ENCODE results near the gene PSMG3.
A peak's percentile ranks its signal among the peaks of the same experiment; 100 is the strongest.

Gene PSMG3, protein sequence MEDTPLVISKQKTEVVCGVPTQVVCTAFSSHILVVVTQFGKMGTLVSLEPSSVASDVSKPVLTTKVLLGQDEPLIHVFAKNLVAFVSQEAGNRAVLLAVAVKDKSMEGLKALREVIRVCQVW

DNA sequence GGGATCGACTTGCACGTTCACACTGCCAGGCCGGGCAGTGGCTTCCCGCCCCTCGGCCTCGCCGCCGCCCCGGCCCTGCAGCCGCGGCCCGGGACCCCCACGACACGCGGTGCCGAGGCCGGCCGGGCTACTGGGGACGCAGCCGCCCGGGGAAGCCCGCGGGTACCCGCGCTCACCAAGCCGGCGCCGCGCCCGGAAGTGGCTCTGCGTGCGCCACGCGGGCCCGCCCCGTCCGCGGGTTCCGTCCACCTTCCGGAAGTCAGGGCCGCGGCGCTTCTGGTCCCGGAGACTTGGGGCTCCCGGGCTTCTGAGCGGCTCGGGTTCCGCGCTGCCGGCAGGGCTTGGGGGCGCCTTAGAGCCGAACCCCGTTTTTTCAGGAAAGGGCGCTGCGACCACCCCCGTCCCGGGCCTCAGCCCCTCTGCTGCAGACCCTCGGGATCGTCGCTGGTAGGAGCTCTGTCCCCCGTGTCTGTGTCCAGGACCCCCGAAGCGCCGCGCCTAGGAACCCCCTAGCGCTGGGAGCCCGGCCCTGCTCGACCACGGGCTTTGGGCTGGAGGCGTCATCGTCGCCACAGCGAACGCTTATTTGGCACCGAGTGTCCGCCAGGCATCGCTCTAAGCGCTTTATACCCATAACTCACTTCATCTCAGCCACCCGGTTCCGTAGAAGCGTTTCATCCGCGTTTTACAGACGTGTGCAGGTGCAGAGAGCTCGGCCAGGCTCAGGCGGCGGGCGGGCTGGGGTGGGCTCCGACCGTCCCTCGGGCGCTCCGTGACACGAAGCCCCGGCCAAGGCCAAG, at the start of gene PSMG3:
Gene PSMG3, minus strand, starts transcription at position 200 of the 800 bp plus-strand sequence. CDS start 693 bp downstream, outside the sequence.
- DNase-seq: peak; percentile 90

DNA sequence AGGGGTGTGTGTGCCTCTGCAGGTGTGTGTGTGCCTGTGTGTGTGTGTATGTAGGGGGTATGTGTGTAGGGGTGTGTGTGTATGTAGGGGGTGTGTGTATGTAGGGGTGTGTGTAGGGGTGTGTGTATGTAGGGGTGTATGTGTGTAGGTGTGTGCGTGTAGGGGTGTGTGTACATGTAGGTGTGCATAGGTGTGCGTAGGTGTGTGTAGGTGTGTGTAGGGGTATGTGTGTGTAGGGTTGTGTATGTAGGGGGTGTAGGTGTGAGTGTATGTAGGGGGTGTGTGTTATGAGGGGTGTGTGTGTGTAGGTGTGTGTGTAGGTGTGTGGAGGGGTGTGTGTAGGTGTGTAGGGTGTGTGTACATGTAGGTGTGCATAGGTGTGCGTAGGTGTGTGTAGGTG, 48.6 kb upstream of the PSMG3 start:
- DNase-seq: no peak

DNA sequence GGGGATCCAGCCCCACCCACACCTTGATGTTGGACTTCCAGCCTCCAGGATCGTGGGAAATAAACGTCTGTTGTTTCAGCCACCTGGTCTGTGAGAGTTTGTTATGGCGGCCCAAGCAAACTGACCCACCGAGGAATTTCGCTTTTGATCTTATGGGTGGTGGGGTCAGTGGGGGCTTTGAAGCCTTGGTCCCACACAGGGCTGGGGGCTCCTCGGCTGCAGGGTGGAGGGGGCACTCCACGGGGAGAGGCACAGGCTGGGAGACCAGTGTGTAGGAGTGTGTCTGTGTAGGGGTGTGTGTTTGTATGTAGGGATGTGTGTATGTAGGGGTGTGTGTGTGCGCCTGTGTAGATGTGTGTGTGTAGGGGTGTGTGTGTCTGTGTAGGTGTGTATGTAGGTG, 48.1 kb upstream of the PSMG3 start:
- DNase-seq: no peak

DNA sequence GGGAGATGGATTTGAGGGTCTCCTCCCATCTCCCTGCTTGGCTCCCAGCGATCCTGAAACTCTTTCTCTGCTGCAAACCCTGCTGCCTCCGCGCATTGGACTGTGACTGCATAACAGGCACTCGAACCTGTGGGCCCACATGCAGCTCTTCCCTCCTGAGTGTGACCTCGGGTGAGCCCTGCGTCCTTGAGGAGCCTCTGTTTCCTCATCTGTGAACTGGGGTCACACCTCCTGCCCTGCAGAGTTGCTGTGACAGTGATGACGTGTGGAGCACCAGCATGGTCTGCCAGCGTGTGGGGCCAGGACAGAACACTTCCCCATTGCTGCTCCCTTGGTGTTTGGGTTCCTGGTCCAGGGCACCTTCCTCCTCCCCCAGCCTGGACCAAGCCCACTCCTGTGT, 46.9 kb upstream of the PSMG3 start:
- DNase-seq: no peak

GRCh38 chr7:1611708-1612241, 41.9 kb upstream of the PSMG3 start:
- no peak for DNase-seq

- no peak for DNase-seq
Observed at GRCh38 chr7:1610678-1611302, 41.0 kb upstream of the PSMG3 start.

DNA sequence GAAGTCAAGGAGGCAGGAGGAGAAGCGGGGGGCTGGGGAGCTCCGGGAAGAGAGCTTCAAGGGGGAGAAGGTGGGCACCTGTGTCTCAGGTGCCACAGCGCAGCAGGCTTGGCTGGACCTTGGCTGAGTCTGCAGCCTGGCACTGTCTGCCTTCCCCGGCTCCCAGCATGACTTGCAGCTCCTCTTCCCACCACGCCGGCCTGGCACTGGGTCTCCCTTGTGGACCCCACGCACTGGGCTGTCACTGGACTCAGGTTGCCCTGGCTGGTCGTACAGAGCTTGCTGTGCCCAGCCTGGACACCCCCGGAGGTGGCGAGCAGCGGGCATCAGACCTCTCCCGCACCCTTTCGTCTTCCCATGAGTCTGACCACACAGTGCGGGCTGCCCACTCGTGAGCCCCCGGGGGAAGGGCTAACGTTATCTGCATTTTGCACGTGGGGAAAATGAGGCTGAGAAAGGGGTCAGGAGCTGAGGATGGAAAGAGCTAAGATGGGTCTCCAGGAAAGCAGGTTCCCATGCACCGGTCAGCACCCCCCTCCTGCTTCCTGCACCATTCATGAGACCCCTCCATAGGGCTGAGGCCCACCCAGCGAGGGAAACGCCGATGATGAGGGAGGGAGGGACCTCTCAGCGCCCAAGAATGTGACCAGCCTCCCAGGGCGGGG, 40.3 kb upstream of the PSMG3 start:
- DNase-seq: no peak

DNA sequence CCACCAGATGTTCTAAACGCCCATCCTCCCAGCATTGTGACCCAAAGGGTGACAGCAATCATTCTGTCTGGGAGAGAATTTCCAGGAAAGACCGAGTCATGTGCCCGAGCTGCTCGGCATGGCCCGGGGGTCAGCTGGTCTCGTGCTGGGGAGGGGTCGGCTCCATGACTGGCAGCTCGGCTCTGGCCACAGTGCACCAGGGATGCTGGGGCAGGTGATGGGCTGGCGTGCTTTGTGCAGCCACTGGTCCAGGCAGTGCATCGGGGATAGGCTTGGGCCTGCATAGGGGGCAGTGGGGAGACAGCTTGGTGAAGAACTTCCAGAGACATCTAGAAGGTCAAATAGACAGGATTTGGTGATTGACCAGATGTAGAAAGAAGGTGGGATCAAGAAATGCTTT, 39.2 kb upstream of the PSMG3 start:
- no peak for DNase-seq

GRCh38 chr7:1608318-1608717, 38.5 kb upstream of the PSMG3 start:
- DNase-seq: no peak

DNA sequence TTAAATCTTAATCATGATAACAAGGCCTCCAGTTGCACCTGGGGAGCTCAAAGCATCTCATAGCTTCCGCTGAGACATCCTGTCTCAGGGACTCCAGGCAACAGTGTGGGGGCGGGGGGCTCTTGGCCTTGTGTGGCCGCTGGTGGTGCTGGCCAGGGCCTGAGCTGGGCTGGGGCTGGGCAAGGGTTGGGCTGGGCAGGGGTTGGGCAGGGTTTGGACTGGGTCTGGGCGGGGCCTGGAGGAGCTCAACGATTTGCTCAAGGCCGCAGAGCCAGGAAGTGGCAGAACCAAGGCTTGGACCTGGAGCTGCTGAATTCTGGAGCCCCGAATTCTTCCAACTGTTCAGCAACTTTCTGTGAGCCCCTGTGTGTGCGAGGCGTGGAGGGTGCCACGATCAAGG, 37.9 kb upstream of the PSMG3 start:
- no peak for DNase-seq

GRCh38 chr7:1607001-1607400, 37.2 kb upstream of the PSMG3 start:
- DNase-seq: no peak

- no peak for DNase-seq
Observed at GRCh38 chr7:1604383-1604782, 34.6 kb upstream of the PSMG3 start.

DNA sequence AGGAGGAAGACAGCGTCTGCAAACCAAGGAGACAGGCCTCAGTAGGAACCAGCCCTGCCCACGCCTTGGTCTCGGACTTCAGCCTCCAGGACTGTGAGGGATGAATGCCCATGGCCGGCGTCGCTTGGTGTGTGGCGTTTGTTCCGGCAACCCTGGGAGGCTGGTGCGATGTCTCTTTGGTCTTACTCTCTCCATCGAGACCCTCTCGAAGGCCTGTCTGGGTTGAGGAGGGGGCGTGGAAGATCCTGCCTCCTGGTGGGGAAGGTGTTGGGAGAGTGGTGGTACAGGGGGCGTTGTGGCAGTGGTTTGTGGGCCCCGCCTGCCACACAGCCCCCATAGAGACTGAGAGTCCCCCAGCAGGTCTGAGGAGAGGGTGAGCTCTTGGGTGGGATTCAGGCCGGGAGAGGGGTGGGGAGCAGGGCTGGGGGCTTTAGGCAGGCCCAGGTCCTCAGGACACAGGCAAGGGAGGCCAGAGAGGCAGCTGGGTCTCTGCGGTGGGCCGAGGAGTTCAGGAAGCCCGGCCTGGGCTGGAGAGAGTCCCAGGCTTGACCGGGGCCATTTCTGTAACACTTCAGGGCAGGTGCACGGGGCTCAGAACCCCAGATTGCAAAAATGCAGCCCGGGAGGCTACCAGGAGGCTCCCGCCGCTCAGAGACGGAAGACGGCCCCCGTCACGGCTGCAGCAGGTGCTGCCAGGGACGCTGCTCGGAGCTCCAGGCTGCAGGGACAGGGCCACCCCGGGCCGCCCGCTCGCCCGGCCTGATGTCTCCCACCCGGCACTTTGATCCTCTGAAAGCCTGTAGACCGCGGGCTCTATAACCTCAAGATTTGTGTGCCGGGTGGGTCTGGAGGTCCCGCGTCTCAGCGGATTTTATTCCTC, 33.8 kb upstream of the PSMG3 start:
- DNase-seq: no peak

GRCh38 chr7:1602386-1602785, 32.6 kb upstream of the PSMG3 start:
- no peak for DNase-seq

DNA sequence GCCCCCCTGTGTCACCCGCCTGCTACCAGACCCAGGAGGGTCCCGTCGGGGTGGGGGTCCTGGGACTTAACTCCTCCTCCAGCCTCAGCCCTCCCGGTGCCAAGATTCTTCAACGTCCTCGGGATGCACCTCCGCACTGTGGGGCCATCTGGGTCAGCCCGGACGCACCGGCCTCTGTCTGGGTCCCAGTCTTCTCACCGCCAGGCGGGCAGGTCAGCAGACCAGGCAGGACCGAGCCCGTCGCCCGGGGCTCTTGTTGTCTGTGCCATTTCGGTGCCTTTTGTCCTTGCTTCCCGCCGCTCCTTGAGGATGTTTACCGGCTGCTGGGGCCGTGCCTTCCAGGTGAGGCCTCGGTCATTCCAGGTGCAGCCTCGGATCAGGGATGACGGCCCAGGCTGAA, 32.1 kb upstream of the PSMG3 start:
- no peak for DNase-seq

- DNase-seq: no peak
Observed at GRCh38 chr7:1599640-1600395, 30.0 kb upstream of the PSMG3 start.

GRCh38 chr7:1598961-1599639, 29.3 kb upstream of the PSMG3 start:
- no peak for DNase-seq

DNA sequence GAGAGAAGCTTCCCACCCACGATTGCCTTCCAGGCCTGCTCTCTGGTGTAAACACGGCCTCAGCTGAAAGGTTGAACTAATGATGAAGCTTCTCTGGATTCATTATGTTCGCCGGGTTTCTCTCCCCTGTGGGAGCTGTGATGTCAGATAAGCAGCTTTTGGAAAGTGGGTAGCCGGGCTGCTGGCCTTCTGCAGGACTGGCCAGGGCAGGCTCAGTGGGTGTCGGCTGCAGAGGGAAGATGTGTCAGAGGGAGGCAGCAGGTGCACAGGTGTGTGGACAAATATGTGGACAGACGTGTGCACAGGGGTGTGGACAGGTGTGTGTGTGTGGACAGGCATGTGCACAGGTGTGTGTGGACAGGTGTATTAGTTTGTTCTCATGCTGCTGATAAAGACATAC, 28.5 kb upstream of the PSMG3 start:
- no peak for DNase-seq

DNA sequence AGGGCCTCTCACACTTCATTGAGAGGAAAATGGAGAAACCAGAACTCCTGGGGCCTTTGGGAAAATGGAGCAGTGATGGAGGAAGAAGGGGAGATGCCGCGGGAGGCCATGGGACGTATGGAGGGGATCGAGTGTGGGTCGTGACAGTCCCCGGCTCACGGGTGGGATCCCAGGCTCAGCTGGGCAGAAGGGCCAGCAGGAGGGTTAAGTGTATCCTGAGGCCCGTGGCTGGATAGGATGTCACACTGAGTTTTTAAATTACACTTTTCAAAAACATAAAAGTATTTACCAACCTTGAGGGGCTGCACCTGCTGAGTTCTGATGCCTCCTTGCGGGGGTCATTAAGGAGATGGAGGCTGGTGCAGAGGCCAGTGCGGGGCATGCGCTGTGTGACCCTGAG, 28.0 kb upstream of the PSMG3 start:
- DNase-seq: no peak

DNA sequence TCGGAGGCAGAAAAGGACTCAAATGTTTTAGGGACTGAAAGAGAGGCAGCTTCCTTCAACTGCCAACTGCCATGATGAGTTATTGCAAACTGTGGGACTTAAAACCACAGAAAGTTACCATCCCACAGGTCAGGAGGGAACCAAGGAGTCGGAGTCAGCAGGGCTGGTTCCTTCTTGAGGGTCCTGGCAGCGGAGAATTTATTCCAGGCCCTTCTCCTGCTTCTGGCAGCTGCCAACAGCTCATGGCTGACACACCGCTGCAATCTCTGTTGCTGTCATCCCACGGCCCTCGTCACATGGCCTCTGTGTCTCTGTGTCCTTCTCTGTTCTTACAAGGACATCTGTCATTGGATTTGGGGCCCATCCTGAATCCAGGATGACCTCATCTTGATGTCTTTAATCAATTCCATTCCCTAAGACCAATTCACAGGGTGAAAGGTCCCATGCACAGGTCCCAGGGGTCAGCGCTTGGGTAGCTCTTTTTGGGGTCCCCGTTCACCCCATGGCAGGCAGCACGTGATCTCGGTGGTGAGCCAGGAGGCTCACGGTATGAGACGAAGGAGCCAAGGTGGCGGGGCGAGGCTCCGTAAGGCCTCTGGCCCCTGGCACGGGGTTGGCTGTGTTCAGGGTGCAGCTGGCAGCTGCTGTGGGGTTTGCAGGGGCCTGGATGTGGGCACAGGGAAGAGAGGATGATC, 27.4 kb upstream of the PSMG3 start:
- no peak for DNase-seq
